ENCODE data around the gene DCTD.

Gene DCTD

DNA sequence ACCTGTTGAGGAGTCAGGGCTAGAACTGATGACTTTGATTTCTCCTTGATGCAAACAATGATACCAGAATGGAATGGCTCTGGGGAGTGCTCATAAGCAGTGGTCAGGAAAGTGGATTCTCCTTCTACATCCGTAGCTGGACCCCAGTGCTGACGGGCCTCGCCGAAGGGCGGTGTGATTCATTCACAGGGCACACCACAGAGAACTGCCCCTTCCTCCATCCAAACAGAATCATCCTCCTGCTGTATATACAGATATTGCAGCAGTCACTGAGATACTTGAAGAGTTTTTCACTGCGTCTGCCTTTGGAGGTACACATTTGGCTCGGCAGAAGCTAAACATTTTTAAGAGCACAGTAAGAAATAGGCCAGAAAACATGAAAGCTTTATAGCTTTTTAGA is 7.3 kb upstream of the DCTD start:
- Histone ChIP-seq H3K36me3 (ENCODE audit: insufficient read depth) (no peaks in the 10 kb centered on the region), H3K27me3 (ENCODE audit: insufficient read depth, low read depth) (no peaks in the 10 kb centered on the region), H3K79me2 (ENCODE audit: insufficient read depth, low read depth) (no peaks in the 10 kb centered on the region), H3K4me2 (no peak overlapping the region), H3K4me3 (IDR thresholded peaks at IDR 0.05; ENCODE audit: insufficient read depth, low read depth, low read length) (no peak overlapping the region), H3K27ac (no peak overlapping the region), H3K9ac (no peak overlapping the region), H3K4me1 (ENCODE audit: low read depth, poor library complexity, severe bottlenecking) (peaks cover 26% of the 10 kb centered on the region), H2AFZ (ENCODE audit: low read depth) (0 out of 2 replicates have a peak overlapping the region, but pooled peaks have one; percentile 20), H4K20me1 (ENCODE audit: insufficient read depth) (no peaks in the 10 kb centered on the region)
- TF ChIP-seq, protein P1, sequence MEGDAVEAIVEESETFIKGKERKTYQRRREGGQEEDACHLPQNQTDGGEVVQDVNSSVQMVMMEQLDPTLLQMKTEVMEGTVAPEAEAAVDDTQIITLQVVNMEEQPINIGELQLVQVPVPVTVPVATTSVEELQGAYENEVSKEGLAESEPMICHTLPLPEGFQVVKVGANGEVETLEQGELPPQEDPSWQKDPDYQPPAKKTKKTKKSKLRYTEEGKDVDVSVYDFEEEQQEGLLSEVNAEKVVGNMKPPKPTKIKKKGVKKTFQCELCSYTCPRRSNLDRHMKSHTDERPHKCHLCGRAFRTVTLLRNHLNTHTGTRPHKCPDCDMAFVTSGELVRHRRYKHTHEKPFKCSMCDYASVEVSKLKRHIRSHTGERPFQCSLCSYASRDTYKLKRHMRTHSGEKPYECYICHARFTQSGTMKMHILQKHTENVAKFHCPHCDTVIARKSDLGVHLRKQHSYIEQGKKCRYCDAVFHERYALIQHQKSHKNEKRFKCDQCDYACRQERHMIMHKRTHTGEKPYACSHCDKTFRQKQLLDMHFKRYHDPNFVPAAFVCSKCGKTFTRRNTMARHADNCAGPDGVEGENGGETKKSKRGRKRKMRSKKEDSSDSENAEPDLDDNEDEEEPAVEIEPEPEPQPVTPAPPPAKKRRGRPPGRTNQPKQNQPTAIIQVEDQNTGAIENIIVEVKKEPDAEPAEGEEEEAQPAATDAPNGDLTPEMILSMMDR (conservative IDR thresholded peaks at IDR 0.05; ENCODE audit: low read depth, low read length) = no peak

DNA sequence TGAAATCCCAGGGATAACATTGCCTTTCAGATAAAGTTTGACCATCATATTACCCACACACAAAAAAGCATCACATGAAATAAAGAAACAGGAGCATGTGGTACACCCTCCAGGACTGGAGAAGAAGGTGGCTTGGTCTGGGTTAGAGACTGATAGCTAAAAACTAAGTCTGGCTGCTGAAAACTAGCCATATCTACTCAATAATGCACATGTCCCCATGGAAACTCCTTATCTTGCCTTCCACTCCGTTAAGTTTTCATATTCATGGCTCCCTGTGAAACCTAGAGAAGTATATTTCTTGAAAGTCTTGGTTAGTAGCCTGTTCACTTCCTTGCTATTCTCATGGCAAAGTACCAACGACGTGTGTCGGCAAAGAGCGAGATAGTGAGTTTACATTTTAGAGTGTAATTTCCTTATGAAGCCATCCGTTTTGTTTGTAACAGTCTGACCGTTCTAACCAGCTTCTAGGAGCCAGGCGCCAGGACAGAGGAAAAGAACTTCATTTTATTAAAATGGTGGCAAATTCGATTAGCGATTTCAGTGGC is 6.7 kb upstream of the DCTD start:
- H3K4me1 ChIP-seq (ENCODE audit: low read depth, poor library complexity, severe bottlenecking) = peaks cover 32% of the 10 kb centered on the region
- H3K4me2 ChIP-seq = no peak overlapping the region
- no peaks in the 10 kb centered on the region for H4K20me1 ChIP-seq (ENCODE audit: insufficient read depth)
- H3K27me3 ChIP-seq (ENCODE audit: insufficient read depth, low read depth) = no peaks in the 10 kb centered on the region
- no peak overlapping the region for H2AFZ ChIP-seq (ENCODE audit: low read depth)
- H3K4me3 ChIP-seq (IDR thresholded peaks at IDR 0.05; ENCODE audit: insufficient read depth, low read depth, low read length) = no peak overlapping the region
- H3K36me3 ChIP-seq (ENCODE audit: insufficient read depth) = no peaks in the 10 kb centered on the region
- H3K9ac ChIP-seq = no peak overlapping the region
- no peaks in the 10 kb centered on the region for H3K79me2 ChIP-seq (ENCODE audit: insufficient read depth, low read depth)
- no peak overlapping the region for H3K27ac ChIP-seq
- TF ChIP-seq, protein P1 (conservative IDR thresholded peaks at IDR 0.05; ENCODE audit: low read depth, low read length) = no peak

DNA sequence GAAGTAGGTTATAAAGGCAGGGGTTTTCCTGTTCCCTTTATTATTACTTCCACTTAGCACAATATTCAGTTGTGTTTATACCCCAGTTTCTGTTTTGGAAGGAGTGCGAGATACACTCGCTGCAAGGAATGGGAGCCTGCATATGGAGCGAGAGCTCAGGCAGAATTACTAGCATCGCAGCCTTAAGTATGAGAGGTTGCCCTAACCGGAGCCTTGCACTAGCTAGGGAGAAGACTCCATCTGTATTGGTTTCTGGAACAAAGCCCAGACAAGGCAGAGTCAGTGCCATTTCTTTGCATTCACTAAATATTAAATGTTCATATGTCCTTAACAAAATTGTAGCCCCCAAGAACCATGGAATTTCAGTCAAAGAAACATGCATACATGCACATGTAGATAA is 6.2 kb upstream of the DCTD start:
- H4K20me1 ChIP-seq (ENCODE audit: insufficient read depth) = no peaks in the 10 kb centered on the region
- no peak overlapping the region for H3K4me2 ChIP-seq
- no peak overlapping the region for H3K27ac ChIP-seq
- peaks cover 37% of the 10 kb centered on the region for H3K4me1 ChIP-seq (ENCODE audit: low read depth, poor library complexity, severe bottlenecking)
- TF ChIP-seq, protein P1 (conservative IDR thresholded peaks at IDR 0.05; ENCODE audit: low read depth, low read length) = no peak
- H3K36me3 ChIP-seq (ENCODE audit: insufficient read depth) = no peaks in the 10 kb centered on the region
- no peak overlapping the region for H3K4me3 ChIP-seq (IDR thresholded peaks at IDR 0.05; ENCODE audit: insufficient read depth, low read depth, low read length)
- no peak overlapping the region for H2AFZ ChIP-seq (ENCODE audit: low read depth)
- no peaks in the 10 kb centered on the region for H3K27me3 ChIP-seq (ENCODE audit: insufficient read depth, low read depth)
- H3K9ac ChIP-seq = no peak overlapping the region
- no peaks in the 10 kb centered on the region for H3K79me2 ChIP-seq (ENCODE audit: insufficient read depth, low read depth)

GRCh38 chr4:182922501-182923284 is 5.5 kb upstream of the DCTD start:
- Histone ChIP-seq H3K4me1 (ENCODE audit: low read depth, poor library complexity, severe bottlenecking) (peaks cover 41% of the 10 kb centered on the region), H2AFZ (ENCODE audit: low read depth) (no peak overlapping the region), H3K9ac (no peak overlapping the region), H3K27me3 (ENCODE audit: insufficient read depth, low read depth) (no peaks in the 10 kb centered on the region), H3K4me3 (IDR thresholded peaks at IDR 0.05; ENCODE audit: insufficient read depth, low read depth, low read length) (no peak overlapping the region), H3K79me2 (ENCODE audit: insufficient read depth, low read depth) (no peaks in the 10 kb centered on the region), H3K27ac (no peak overlapping the region), H3K36me3 (ENCODE audit: insufficient read depth) (no peaks in the 10 kb centered on the region), H3K4me2 (no peak overlapping the region), H4K20me1 (ENCODE audit: insufficient read depth) (no peaks in the 10 kb centered on the region)
- TF ChIP-seq, protein P1 (conservative IDR thresholded peaks at IDR 0.05; ENCODE audit: low read depth, low read length) = no peak
